GM21447 (cell line): ENCODE results near the gene CHRM1.
"Not testable (repeated sequence)": the region's sequence is repeated elsewhere in the genome, so short reads cannot be mapped to it uniquely, and the experiment has no call there.

Experiments
- ATAC-seq: cut with Tn5 transposase; IDR thresholded peaks from one replicate; pipeline ENCODE4 v1.9.1; 2021; ENCODE audit not compliant: unreplicated experiment

The CHRM1 gene

DNA sequence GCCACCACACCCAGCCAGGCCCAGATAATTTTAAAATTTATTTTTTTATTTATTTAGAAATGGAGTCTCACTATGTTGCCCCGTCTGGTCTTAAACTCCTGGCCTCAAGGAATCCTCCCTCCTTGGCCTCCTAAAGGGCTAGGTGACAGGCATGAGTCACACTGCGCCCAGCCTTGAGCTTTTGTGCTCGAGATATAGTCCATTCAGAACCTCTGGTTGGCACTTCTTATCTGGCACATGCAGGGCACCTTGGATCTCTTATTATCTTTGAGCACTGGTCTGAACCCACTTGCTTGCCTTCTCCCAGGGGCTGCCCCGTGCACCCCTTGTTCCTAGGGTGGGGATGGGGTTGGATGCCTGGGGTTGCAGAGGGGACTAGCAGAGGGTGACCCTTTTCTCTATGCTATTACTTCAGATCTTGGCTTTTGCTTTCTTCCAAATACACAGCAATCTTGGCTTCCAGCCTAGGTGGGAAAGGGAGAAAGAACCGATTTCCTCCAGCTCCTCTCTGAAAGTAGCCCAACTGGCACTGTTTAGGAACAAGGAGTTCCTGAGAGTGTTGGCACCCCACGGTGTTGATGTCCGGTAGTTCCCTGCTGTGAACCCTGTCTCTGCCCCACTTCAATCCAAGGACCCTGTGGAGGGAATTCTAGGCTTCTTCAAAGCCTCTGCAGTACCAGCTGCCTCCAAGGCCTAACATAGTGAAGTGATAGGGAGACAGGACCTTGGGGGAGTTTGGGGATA lies 41.8 kb downstream of the CHRM1 start:
- ATAC-seq = no peak

DNA sequence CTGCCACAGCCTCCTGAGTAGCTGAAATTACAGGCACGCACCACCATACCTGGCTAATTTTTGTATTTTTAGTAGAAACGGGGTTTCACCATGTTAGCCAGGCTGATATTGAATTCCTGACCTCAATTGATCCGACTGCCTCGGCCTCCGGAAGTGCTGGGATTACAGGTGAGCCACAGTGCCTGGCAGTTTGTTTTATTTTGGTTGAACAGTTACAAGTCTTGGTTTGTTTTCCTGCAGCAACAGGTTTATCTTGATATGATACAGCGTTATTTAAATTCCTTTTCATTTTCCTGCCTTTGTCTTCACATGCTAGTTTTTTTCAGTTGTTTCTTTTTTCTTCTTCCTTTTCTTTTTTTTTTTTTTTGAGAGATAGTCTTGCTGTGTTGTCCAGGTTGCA lies 44.5 kb downstream of the CHRM1 start:
- no peak for ATAC-seq

DNA sequence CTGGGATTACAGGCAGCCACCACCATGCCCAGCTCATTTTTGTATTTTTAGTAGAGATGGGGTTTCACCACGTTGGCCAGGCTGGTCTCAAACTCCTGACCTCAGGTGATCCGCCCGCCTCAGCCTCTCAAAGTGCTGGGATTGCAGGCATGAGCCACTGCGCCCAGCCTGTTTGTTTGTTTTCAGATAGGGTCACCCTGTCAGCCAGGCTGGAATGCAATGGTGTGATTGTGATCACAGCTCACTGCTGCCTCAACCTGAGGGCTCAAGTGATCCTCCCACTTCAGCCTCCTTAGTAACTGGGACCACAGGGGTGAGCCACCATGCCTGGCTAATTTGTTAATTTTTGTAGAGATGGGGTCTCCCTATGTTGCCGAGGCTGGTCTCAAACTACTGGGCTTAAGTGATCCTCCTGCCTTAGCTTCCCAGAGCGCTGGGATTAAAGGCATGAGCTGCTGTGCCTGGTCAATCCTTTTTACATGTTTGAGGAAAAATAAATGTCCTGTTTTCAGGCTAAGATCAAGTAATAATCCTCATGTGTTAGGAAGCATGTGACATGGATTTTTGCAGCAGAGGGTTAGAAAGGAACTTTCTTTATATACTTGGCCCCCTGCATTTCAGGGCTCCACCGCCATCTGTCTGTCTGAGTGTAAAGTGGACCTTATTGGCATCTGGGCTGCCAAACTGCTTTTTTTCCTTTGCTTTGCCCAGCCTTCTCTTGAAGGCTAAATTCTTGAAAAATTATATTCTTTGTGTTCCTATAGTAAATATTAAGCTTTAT lies 45.3 kb downstream of the CHRM1 start:
- ATAC-seq = no peak

DNA sequence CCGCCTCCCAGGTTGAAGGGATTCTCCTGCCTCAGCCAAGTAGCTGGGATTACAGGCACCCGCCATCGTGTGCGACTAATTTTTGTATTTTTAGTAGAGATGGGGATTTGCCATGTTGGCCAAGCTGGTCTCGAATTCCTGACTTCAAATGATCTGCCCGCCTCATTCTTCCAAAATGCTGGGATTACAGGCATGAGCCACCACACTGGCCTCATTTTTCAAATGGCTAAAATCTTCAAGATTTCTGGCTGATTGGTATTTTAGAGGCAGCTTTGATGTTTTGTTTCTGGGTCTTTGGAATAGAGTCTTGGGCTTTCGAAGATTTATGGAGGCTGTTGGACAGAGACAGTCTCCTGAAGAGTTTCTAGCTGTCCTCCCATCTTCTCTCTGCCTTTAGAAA lies 46.3 kb downstream of the CHRM1 start:
- no peak for ATAC-seq

DNA sequence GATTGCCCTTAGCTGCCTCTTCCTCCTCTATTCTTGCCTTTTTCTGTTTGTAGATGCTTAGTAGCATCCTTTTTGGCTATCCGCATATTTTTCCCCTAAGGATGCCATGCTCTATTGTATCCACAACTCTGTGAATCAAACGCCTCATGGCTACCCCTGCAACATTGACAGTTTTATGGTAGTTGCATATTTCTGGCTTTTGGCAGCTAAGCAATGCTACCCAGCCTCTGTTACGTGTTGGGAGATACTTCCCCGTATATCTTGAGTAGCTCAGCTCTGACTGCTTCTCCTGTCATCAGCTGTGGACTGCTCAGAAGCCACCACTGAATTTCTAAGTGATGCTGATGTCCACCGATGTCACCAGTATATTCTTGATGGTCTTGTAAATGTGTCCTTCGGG lies 55.5 kb downstream of the CHRM1 start:
- no peak for ATAC-seq

DNA sequence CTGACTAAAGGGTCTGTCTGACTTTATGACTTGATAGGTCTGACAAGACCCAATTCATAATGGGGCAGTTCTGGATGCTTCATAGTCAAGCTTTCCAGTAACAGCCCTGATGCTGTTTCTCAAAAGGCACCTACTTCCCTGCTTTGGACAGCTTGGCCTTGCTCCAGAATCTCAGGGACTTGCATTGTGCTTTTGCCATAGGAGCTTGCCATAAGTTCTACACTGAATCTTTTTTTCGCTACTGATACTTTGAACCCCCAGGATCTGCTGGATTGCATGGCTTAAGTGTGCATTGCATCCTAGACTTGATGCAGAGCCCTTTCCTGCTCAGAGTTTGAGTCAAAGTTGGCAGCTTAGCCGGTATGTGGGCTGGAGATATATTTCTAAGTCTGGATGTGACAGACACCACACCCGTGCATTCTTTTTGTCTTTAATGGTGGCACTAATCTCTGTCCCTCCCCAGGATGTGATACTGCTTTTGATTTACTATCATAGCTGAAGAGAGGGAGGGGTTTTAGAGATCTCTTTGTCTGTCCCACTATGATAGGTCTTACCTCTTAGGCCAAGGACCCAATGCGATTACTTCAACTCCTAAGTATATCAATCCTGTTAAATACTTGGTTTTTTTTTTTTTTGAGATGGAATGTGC lies 57.4 kb downstream of the CHRM1 start:
- no peak for ATAC-seq

DNA sequence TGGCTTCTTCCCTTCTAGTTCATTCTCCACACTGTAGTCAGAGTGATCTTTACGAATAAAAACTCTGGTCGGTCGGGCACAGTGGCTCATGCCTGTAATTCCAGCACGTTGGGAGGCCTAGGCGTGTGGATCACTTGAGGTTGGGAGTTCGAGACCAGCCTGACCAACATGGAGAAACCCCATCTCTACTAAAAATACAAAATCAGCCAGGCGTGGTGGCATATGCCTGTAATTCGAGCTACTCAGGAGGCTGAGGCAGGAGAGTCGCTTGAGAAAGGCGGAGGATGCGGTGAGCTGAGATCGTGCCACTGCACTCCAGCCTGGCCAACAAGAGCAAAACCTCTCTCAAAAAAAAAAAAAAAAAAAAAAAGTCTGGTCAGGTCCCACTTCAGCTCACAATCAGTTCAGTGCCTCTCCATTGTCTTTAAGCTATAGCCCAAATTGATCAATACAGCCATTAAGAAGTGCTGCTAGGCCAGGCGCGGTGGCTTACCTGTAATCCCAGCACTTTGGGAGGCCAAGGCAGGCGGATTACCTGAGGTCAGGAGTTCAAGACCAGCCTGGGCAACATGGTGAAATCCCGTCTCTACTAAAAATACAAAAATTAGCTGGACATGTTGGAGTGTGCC lies 59.5 kb downstream of the CHRM1 start:
- not testable (repeated sequence) for ATAC-seq

DNA sequence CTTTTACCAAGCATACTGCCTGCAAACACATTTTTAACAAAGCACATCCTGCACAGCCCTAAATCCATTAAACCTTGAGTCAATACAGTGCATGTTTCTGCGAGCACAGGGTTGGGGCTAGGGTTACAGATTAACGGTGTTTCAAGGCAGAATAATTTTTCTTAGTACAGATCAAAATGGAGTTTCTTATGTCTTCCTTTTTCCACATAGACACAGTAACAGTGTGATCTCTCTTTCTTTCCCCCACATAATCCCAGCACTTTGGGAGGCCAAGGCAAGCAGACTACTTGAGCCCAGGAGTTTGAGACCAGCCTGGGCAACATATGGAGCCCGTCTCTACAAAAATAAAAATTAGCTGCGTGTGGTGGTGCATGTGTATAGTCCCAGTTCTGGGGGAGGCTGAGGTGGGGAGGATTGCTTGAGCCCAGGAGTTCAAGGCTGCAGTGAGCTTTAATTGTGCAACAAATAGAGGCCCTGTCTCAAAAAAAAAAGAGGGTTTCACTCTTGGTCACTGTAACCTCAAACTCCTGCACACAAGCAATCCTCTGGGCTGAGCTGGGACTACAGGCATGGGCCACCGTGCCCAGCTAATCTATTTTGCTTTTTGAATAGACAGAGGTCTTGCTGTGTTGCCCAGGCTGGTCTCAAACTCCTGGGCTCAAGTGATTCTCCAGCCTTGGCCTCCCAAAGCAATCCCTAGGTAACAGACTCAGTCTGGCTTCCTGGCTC lies 60.2 kb downstream of the CHRM1 start:
- ATAC-seq = no peak

DNA sequence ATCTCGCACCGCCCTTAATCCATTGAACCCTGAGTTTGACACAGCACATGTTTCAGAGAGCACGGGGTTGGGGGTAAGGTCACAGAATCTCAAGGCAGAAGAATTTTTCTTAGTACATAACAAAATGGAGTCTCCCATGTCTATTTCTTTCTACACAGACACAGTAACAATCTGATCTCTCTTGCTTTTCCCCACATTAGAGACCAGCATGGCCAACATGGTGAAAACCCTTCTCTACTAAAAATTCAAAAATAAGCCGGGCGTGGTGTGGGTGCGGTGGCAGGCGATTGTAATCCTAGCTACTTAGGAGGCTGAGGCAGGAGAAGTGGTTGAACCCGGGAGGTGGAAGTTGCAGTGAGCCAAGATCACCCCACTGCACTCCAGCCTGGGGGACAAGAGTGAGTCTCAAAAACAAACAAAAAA lies 61.9 kb downstream of the CHRM1 start:
- not testable (repeated sequence) for ATAC-seq
